ENCODE measurements around the gene PLSCR1.

Gene PLSCR1

DNA sequence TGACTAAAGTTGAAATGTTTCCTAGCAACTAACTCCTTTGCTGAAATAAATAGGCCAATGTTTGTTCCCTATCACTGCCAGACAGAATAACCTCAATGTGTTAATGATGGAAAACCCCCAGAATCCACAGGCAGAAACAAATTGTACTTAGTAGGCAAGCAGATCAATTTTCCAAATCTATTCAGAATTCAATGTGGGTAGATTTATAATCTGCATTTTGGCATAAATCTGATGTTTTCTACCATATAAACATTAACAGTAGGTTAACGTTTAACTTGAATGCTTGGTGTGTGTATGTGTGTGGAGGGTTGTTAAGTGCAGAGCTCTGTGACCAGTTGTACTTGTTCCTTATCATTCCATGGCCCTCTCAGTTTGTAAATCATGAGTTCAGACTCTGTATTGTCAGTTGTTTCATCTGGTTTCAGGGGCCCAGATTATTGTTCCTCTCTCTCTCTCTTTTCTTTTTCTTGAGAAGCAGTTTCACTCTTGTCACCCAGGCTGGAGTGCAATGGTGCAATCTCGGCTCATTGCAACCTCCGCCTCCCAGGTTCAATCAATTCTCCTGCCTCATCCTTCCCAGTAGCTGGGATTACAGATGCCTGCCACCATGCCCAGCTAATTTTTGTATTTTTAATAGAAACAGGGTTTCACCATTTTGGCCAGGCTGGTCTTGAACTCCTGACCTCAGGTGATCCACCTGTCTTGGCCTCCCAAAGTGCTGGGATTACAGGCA, 32.8 kb downstream of the PLSCR1 start:
- no peak for DNase-seq (ENCODE audit: low read depth)
- H3K4me3 ChIP-seq (ENCODE audit: low read depth, low read length), result no peak overlapping the region
- in situ Hi-C loops (cut with HindIII; ENCODE audit: low sequenced_read_pairs), result no loop called here
- TF ChIP-seq, protein P1, sequence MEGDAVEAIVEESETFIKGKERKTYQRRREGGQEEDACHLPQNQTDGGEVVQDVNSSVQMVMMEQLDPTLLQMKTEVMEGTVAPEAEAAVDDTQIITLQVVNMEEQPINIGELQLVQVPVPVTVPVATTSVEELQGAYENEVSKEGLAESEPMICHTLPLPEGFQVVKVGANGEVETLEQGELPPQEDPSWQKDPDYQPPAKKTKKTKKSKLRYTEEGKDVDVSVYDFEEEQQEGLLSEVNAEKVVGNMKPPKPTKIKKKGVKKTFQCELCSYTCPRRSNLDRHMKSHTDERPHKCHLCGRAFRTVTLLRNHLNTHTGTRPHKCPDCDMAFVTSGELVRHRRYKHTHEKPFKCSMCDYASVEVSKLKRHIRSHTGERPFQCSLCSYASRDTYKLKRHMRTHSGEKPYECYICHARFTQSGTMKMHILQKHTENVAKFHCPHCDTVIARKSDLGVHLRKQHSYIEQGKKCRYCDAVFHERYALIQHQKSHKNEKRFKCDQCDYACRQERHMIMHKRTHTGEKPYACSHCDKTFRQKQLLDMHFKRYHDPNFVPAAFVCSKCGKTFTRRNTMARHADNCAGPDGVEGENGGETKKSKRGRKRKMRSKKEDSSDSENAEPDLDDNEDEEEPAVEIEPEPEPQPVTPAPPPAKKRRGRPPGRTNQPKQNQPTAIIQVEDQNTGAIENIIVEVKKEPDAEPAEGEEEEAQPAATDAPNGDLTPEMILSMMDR (IDR thresholded peaks at IDR 0.05; ENCODE audit: low read depth, low read length, missing control alignments), result no peak

DNA sequence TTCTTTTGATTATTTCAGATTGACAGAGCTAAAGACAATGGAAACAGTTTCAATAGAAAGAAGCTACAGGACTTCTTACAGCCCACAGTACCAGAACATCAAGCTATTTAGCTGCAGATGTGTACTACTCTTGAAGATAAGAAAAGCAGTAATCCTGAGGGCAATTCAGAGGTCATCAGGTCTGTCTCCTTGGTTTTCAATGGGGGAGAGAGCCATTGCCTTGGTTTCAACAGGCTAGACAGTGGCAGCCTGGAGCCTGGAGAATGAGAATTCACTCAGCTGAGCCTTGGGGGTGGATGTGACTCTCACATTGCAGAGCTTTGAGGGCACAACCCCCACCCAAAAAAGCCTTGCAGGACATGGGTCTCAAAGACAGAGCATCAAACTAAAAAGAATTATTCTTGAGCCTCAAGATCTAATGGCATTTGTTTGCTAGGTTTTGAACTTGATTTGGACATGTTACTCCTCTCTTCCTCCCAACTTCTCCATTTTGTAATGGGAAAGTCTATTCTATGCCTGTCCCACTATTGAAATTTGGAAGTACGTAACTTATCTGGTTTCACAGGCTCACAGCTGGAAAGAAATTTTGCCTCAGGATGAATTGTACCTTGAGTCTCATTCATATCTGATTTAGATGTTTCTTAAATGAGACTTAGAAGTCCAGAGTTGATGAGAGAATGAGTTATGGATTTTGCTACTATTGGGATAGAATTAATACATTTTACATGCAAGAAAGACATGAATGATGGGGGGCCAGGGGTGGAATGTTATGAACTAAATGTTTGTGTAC, 36.9 kb downstream of the PLSCR1 start:
- in situ Hi-C loops (cut with HindIII; ENCODE audit: low sequenced_read_pairs), result no loop called here
- TF ChIP-seq, protein P1 (IDR thresholded peaks at IDR 0.05; ENCODE audit: low read depth, low read length, missing control alignments), result no peak

DNA sequence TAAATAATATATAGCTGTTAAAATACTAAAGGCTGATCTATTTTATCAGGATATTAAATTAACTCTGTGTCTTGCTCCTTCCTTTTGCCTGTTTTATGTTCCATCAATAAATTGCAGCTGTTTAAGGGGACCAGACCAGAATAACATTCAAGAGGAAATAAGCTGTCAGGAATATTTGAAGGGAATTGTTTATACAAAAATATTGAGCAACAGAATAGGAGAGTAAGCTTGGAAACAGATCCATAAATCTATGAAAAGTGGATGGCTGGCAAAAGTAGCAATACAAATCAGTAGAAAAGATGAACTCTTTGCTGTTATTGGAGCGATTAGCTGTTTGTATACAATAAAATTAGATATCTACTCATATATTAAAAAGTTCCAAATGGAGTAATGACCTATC, 38.9 kb downstream of the PLSCR1 start:
- in situ Hi-C loops (cut with HindIII; ENCODE audit: low sequenced_read_pairs), result no loop called here
- no peak for DNase-seq (ENCODE audit: low read depth)
- H3K4me3 ChIP-seq (ENCODE audit: low read depth, low read length), result no peak overlapping the region
- TF ChIP-seq, protein P1 (IDR thresholded peaks at IDR 0.05; ENCODE audit: low read depth, low read length, missing control alignments), result no peak

More for the DNA sequence above, 36.9 kb downstream of the PLSCR1 start:
- no peak overlapping the region for H3K4me3 ChIP-seq (ENCODE audit: low read depth, low read length)
- no peak for DNase-seq (ENCODE audit: low read depth)

DNA sequence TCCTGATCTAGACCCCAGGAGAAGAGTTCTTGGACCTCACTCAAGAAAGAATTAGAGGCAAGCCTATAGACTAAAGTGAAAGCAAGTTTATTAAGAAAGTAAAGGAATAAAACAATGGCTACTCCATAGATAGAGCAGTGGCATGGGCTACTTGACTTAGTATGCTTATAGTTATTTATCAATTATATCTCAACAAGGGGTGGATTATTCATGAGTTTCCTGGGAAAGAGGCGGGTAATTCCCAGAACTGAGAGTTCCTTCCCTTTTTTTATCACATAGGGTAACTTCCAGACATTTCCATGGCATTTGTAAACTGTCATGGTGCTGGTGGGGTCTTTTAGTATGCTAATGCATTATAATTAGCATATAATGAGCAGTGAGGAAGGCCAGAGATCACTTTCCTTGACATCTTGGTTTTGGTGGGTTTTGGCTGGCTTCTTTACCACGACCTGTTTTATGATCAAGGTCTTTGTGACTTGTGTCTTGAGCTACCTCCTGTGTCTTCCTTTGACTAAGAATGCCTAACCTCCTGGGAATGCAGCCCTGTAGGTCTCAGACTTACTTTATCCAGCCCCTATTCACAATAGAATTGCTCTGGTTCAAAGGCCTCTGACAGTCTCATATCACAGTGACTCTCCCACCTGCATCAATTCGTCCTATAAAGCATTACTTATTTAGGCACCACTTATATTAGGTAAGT, 39.8 kb downstream of the PLSCR1 start:
- TF ChIP-seq, protein P1 (IDR thresholded peaks at IDR 0.05; ENCODE audit: low read depth, low read length, missing control alignments), result no peak
- no peak for DNase-seq (ENCODE audit: low read depth)
- H3K4me3 ChIP-seq (ENCODE audit: low read depth, low read length), result no peak overlapping the region
- in situ Hi-C loops (cut with HindIII; ENCODE audit: low sequenced_read_pairs), result no loop called here

DNA sequence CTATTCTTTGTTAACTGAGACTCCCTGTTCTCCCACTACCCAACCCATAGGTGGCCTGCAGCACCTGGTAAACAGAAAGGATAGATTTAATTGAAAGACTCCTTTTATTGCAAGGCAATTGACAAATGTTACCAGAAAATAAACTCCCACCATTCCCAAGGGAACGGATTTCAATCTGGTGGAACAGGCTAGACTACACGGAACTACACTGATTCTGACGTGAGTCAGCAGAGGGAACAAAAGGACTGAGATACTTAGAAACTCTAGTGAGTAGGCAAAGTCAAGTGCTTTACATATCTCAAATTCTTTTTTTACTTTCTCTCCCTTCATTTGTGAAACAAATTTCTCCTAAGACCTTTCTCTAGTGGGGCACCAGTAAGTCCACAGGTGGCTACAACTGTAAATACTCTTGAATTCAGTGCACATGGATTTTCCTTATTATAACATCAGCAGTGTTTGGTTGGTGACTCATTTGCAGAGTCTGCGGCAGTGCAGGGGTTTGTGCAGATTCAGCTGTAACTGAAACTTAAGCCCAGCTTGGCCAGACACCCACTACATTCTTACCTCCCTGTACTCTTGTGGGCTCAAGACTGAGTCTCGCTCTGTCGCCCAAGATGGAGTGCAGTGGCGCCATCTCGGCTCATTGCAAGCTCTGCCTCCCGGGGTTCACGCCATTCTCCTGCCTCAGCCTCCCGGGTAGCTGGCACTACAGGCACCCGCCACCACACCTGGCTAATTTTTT, 40.8 kb downstream of the PLSCR1 start:
- in situ Hi-C loops (cut with HindIII; ENCODE audit: low sequenced_read_pairs), result no loop called here
- TF ChIP-seq, protein P1 (IDR thresholded peaks at IDR 0.05; ENCODE audit: low read depth, low read length, missing control alignments), result no peak
- no peak overlapping the region for H3K4me3 ChIP-seq (ENCODE audit: low read depth, low read length)
- peak; percentile 86 for DNase-seq (ENCODE audit: low read depth)
